ENCODE measurements around the gene BRF1. TPM values are rescaled to one million over a fixed set of nuclear protein-coding genes. Genes with fewer than 3 reads are reported as not detected.
A peak's percentile ranks its signal among the peaks of the same experiment; 100 is the strongest.

The BRF1 gene
- total RNA-seq, 4 donors from 2014 or later: 22.2 to 37.9 (median 26.2) TPM

DNA sequence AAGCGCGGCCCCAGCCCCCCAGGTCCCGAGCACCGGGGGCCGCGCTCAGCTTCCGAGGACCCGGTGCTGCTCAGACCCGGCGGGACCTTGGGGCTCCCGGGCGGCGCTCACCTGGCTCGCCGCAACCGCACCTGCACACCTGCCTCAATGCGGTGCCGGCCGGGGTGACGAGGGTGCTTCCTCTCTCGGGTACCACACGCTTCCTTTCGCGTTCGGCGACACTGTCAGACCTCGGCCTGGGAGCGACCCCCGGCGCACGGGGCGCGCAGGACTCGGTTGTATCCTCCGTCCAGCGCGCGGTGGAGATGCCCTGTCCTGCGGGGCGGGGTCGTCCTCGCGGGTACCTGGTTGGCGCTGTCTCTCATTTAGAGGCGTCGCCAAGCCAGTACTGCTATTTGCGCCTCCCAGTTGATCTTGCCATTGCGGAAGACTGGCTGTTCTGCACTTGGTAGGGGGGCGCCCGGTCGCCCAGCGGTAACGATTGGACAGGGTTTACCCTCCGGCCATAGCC is 14.5 kb upstream of the BRF1 start:
- no peaks in the 10 kb centered on the region for H3K9me3 ChIP-seq
- no peaks in the 10 kb centered on the region for H3K36me3 ChIP-seq
- H3K4me1 ChIP-seq: peaks cover 34 to 47% (median 38%) of the 10 kb centered on the region in 3 donors
- no peak for TF ChIP-seq POLR2A (IDR thresholded peaks at IDR 0.05)
- TF ChIP-seq, protein P1, sequence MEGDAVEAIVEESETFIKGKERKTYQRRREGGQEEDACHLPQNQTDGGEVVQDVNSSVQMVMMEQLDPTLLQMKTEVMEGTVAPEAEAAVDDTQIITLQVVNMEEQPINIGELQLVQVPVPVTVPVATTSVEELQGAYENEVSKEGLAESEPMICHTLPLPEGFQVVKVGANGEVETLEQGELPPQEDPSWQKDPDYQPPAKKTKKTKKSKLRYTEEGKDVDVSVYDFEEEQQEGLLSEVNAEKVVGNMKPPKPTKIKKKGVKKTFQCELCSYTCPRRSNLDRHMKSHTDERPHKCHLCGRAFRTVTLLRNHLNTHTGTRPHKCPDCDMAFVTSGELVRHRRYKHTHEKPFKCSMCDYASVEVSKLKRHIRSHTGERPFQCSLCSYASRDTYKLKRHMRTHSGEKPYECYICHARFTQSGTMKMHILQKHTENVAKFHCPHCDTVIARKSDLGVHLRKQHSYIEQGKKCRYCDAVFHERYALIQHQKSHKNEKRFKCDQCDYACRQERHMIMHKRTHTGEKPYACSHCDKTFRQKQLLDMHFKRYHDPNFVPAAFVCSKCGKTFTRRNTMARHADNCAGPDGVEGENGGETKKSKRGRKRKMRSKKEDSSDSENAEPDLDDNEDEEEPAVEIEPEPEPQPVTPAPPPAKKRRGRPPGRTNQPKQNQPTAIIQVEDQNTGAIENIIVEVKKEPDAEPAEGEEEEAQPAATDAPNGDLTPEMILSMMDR (IDR thresholded peaks at IDR 0.05): peak in 1 of 6 experiments; percentile 3
- DNase-seq: no peak
- H3K27me3 ChIP-seq: no peaks in the 10 kb centered on the region
- peak overlapping the region; percentile 65 to 89 (median 78) for H3K27ac ChIP-seq
- H3K4me3 ChIP-seq: peak overlapping the region; percentile 68 to 91 (median 79)
- WGBS, 2 donors: no CpG with 5 or more reads among the region's 54 CpGs
- intact Hi-C loops (cut with DNase I): no loop called here

DNA sequence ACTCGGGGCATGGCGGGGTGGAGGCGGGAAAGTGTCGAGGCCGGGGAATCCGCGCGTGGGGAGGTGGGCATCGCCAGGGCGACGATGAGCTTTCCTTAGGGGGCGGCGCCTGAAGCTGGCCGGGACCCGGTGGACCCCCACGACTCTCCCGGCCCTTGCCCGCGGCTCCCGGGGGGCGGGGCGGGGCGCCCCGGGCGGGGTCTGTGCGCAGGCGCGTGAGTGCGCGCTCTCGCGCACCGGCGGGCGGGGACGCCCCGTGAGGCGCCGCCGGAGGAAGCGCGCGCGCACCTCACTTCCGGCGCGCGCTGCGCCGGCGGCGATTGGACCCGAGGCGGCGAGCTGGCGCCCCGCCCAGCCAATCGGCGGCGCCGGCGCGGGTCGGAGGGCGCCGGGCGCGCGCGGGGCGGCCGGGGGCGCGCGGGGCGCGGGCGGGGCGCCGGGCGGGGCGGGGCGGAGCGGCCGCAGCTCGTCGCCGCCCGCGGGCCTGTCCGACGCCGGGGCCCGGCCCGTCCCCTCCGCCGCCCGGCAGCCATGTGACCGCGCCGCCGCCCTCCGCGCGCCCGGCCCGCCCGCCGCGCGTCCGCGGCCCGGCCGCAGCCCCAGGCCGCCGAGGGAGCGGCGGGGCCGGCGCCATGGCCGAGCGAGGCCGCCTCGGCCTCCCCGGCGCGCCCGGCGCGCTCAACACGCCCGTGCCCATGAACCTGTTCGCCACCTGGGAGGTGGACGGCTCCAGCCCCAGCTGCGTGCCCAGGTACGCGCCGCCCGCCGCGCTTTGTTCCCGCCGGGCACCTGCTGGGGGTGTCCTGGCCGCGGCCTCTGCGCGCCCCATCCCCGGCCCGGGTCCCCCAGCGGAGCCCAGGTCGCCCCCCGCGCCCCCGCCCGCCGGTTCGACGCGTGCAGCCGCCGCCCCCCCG is 13.7 kb upstream of the BRF1 start, which contains the start of gene PACS2:
Gene PACS2, plus strand, starts transcription at position 462 of the 914 bp plus-strand sequence. Its CDS starts 171 bp downstream, at position 633.
- intact Hi-C loops (cut with DNase I): no loop called here
- Histone ChIP-seq H3K4me1 (peaks cover 34 to 47% (median 38%) of the 10 kb centered on the region in 3 donors), H3K9me3 (no peaks in the 10 kb centered on the region), H3K27me3 (no peaks in the 10 kb centered on the region), H3K4me3 (peak within 1 kb of the TSS; percentile 68 to 91 (median 79)), H3K36me3 (no peaks in the 10 kb centered on the region), H3K27ac (peak within 1 kb of the TSS; percentile 87 to 99 (median 95))
- no CpG with 5 or more reads among the region's 163 CpGs for WGBS, 2 donors
- no peak for DNase-seq
- peak in 2 of 4 donors; percentile 33 to 42 for TF ChIP-seq POLR2A (IDR thresholded peaks at IDR 0.05)
- TF ChIP-seq, protein P1 (IDR thresholded peaks at IDR 0.05): no peak

DNA sequence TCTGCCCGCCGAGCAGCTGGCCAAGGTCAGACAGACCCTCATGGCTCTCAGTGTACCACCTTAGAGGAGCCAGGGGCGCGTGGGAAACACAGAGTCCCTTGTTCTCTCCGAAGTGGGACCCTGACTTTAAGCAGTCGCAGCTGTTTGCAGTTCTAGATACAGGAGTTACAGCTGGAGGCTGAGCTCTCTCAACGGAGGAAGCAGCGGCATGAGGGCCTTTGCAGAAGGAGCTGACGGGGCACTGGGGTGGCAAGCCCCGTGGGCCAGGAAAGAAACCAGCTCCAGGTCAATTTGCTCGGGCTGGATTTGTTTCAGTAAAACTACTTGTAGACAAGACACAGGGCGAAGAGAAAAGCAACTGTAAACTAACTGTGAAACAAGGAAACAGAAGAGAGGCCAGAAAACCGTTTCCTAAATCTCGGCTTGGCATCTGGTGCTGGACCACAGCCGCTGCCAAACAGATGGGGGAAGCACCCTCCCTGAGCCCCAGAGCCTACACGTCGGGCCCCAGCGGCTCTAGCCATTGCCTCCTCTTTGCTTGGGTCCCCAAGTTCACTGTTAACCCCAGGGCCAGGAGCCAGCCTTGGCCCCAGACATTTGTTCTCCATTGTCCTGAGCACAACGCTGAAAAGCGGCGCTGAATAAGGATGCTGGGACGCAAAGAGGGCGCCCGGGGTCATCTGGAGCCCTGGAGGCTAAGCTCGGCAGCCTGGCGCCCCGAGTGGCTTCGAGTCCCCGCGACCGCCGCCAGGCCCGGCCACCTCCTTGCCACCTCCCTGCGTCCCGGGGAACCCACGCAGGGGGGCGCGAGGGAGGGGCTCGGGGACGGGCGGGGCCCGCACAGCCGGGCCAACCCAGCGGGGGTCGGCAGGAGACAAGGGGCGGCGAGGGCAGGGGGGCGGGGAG is 12.8 kb upstream of the BRF1 start:
- WGBS, 2 donors: 15 to 21% methylated on average over 8 to 9 of the region's 48 CpGs
- H3K4me3 ChIP-seq: peak overlapping the region; percentile 49 to 89 (median 68)
- DNase-seq: no peak
- intact Hi-C loops (cut with DNase I): no loop called here
- H3K27me3 ChIP-seq: no peaks in the 10 kb centered on the region
- no peaks in the 10 kb centered on the region for H3K36me3 ChIP-seq
- TF ChIP-seq, protein P1 (IDR thresholded peaks at IDR 0.05): no peak
- TF ChIP-seq POLR2A (IDR thresholded peaks at IDR 0.05): no peak
- H3K9me3 ChIP-seq: no peaks in the 10 kb centered on the region
- H3K4me1 ChIP-seq: peaks cover 34 to 47% (median 38%) of the 10 kb centered on the region in 3 donors
- H3K27ac ChIP-seq: peak overlapping the region; percentile 87 to 99 (median 95)

DNA sequence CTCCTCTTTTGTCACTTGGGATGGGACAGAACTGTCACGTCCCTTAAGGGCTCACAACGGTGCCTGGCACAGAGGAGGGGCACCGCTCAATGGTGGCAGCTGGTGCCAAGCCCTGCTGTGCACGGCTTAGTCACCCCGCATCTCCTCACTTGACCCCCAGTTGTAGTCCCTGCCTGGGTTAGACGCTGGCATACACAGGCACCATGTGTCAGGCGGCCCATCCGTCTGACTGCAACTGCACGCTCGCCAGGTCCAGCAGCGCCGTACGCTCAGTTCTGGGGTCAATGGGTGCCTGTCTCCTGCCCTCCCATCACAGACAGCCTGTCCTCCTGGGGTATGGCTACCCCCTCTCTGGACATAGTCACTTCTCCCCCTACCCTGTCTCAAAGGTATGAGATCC is 12.2 kb upstream of the BRF1 start:
- no peak for TF ChIP-seq POLR2A (IDR thresholded peaks at IDR 0.05)
- TF ChIP-seq, protein P1 (IDR thresholded peaks at IDR 0.05): no peak
- Histone ChIP-seq H3K27ac (peak overlapping the region in 3 of 4 donors; percentile 93 to 99 (median 97)), H3K36me3 (no peaks in the 10 kb centered on the region), H3K4me3 (no peak overlapping the region), H3K27me3 (no peaks in the 10 kb centered on the region), H3K9me3 (no peaks in the 10 kb centered on the region), H3K4me1 (peaks cover 34 to 44% (median 36%) of the 10 kb centered on the region in 3 donors)
- intact Hi-C loops (cut with DNase I): no loop called here
- DNase-seq: no peak
- WGBS, 2 donors: 80 to 86% methylated on average over 7 to 11 of the region's 13 CpGs

All from esophagus squamous epithelium (tissue), 5 donors.